Glutamatergic neuron (in vitro differentiated cells): ENCODE results near the gene PPP1R27. TPM values are rescaled to one million over a fixed set of nuclear protein-coding genes. Genes with fewer than 3 reads are reported as not detected.

Experiments
- DNase-seq: peaks from one replicate; pipeline ENCODE4 v3.0.0; 2022
- H3K27ac Mint-ChIP-seq: one replicate; pipeline ENCODE4 v1.8.0; 2020; ENCODE audit warnings: mild to moderate bottlenecking, mixed read lengths, inconsistent platforms; ENCODE audit not compliant: unreplicated experiment
- H3K27me3 Mint-ChIP-seq: one replicate; pipeline ENCODE4 v1.8.0; 2020; ENCODE audit warnings: mild to moderate bottlenecking, moderate library complexity, mixed read lengths, inconsistent platforms; ENCODE audit not compliant: unreplicated experiment
- H3K36me3 Mint-ChIP-seq: one replicate; pipeline ENCODE4 v1.8.0; 2020; ENCODE audit warnings: mild to moderate bottlenecking, mixed read lengths, inconsistent platforms; ENCODE audit not compliant: unreplicated experiment
- H3K4me1 Mint-ChIP-seq: one replicate; pipeline ENCODE4 v1.8.0; 2020; ENCODE audit warnings: mild to moderate bottlenecking, low read depth, mixed read lengths, inconsistent platforms; ENCODE audit not compliant: unreplicated experiment
- H3K4me3 Mint-ChIP-seq: one replicate; pipeline ENCODE4 v1.8.0; 2020; ENCODE audit warnings: mild to moderate bottlenecking, mixed read lengths, inconsistent platforms; ENCODE audit not compliant: unreplicated experiment
- H3K9me3 Mint-ChIP-seq: one replicate; pipeline ENCODE4 v1.8.0; 2020; ENCODE audit warnings: mild to moderate bottlenecking, moderate library complexity, mixed read lengths, inconsistent platforms; ENCODE audit not compliant: unreplicated experiment
- CTCF ChIP-seq: fragments of 200-600 bp; sonication (generic); IDR thresholded peaks from one replicate; pipeline ENCODE4 v1.5.0; 2021; ENCODE audit not compliant: partially characterized antibody, unreplicated experiment
- total RNA-seq: library from RNA; stranded (reverse); fragmentation: NEBNext Ultra II Directional; extraction: Animal tissue kit (Norgen Biotek cat#: 25700); gene quantifications from one replicate; pipeline ENCODE4 v1.2.1, GENCODE V29; 2021; ENCODE audit not compliant: unreplicated experiment

Gene PPP1R27
- total RNA-seq, 1 donor from 2014 or later = 0.81 TPM

GRCh38 chr17:81871387-81872230 is 36.8 kb upstream of the PPP1R27 start:
- H3K4me3 Mint-ChIP-seq = peak overlapping the region; percentile 83
- peak overlapping the region; percentile 84 for H3K27ac Mint-ChIP-seq
- peak; percentile 95 for DNase-seq
- H3K27me3 Mint-ChIP-seq = peaks cover 1% of the 10 kb centered on the region
- H3K4me1 Mint-ChIP-seq = peaks cover 3% of the 10 kb centered on the region
- no peak for TF ChIP-seq CTCF
- H3K9me3 Mint-ChIP-seq = peaks cover 7% of the 10 kb centered on the region
- no peaks in the 10 kb centered on the region for H3K36me3 Mint-ChIP-seq

- Mint-ChIP-seq H3K4me3 (peak within 1 kb of the TSS; percentile 92), H3K4me1 (peaks cover 3% of the 10 kb centered on the region), H3K27ac (peak within 1 kb of the TSS; percentile 88), H3K9me3 (peaks cover 7% of the 10 kb centered on the region), H3K27me3 (peaks cover 5% of the 10 kb centered on the region), H3K36me3 (no peaks in the 10 kb centered on the region)
- DNase-seq = no peak
- TF ChIP-seq CTCF = no peak
These were observed 36.1 kb upstream of the PPP1R27 start, which contains the start of gene ARHGDIA for GRCh38 chr17:81870981-81871386. Gene ARHGDIA, minus strand, starts transcription at chr17:81871337. Its CDS starts 1,407 bp downstream, at chr17:81869930.

GRCh38 chr17:81870131-81870980 is 35.5 kb upstream of the PPP1R27 start:
- no peak for DNase-seq
- H3K9me3 Mint-ChIP-seq = peaks cover 11% of the 10 kb centered on the region
- H3K27ac Mint-ChIP-seq = peak overlapping the region; percentile 88
- peaks cover 3% of the 10 kb centered on the region for H3K4me1 Mint-ChIP-seq
- H3K27me3 Mint-ChIP-seq = peaks cover 6% of the 10 kb centered on the region
- H3K36me3 Mint-ChIP-seq = no peaks in the 10 kb centered on the region
- H3K4me3 Mint-ChIP-seq = peak overlapping the region; percentile 92
- no peak for TF ChIP-seq CTCF

GRCh38 chr17:81869221-81870130 is 34.6 kb upstream of the PPP1R27 start:
- Mint-ChIP-seq H3K4me3 (peak overlapping the region; percentile 92), H3K4me1 (peaks cover 3% of the 10 kb centered on the region), H3K27me3 (peaks cover 7% of the 10 kb centered on the region), H3K9me3 (peaks cover 12% of the 10 kb centered on the region), H3K27ac (peak overlapping the region; percentile 88), H3K36me3 (no peaks in the 10 kb centered on the region)
- peak; percentile 100 for TF ChIP-seq CTCF
- DNase-seq = peak; percentile 82
